ENCODE data around the gene JAK2.
"Not testable (repeated sequence)": the region's sequence is repeated elsewhere in the genome, so short reads cannot be mapped to it uniquely, and the experiment has no call there.

Gene JAK2

DNA sequence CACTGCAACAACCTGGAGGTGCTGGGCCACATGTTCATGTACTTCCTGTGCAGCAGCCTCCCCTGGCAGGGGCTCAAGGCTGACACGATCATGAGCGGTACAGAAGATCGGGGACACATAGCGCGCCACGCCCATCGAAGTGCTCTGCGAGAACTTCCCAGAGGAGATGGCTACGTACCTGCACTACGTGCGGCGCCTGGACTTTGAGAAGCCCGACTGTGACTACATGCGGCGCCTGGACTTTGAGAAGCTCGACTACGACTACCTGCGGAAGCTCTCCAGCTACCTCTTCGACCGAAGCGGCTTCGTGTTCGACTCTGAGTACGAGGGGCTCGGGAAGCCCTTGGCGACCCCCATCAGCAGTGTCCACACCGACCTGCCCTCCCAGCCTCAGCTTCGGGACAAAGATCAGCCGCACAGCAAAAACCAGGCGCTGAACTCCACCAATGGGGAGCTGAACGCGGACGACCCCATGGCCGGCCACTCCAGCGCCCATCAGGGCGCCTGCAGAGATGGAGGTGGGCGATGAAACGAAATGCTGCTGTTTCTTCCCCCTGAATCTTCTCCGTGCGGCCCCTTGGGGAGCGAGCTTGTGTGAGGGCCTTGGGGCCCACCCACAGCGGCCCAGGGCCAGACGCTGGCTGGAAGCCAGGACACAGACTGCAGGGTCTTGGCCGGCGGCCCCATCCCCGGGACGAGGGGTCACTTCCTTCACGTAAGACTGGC, 56.5 kb downstream of the JAK2 start:
- no peak for DNase-seq (ENCODE audit: low read depth in 2 of 2)

DNA sequence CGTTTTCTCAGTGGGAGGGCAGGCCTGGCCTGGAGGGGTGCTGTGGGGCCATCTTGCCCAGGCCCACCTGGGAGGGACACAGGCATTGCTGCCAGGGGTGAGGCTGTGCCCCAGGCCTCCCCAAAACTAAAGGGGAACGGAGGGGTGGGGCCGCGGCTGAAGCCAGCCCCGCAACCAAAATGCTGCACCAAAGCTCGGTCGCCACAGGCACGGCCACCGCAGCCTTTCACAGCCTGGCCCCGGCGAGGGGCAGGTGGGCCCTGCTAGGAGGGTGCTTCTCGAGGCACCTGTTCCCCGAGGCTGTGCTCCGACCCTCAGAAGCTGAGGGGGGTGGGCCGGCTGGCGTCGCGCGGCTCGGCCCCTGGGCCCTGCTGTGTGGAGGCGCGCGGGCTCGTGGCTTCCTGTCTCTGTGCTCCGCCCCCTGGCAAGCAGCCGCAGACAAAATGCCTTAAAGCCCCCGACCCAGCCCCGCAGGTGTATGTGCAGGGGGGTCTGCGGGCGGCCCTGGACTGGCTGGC, 57.6 kb downstream of the JAK2 start:
- DNase-seq (ENCODE audit: low read depth in 2 of 2), result no peak

DNA sequence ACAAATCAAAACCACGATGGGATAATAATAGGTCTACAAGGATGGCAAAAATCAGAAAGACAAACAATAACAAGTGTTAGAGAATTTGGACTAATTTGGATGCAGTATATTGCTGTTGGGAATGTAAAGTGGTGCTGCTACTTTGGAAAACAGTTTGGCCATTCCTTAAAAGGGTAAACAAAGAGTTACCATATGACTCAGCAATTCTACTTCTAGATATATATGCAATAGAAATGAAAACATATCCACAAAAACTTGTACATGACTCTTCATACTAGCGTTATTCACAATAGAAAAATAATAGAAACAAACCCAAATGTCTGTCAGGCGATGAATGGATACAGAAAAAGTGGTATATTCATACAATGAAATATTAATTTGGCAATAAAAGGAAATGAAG, 58.3 kb downstream of the JAK2 start:
- DNase-seq (ENCODE audit: low read depth in 2 of 2), result no peak

DNA sequence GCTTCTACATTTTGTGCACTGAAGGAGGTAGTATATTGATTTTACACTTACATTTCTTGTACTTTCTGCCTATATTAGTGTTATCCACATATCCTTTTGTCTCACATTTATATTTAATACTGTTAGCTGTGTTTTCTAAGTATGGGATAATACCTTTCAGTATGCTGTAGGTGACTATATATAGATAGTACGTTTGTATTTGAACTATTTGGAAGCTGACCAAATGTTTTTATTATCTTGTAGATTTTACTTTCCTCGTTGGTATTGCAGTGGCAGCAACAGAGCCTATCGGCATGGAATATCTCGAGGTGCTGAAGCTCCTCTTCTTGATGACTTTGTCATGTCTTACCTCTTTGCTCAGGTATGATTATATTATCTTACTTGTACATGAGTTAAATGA, 59.1 kb downstream of the JAK2 start:
- no peak for DNase-seq (ENCODE audit: low read depth in 2 of 2)

DNA sequence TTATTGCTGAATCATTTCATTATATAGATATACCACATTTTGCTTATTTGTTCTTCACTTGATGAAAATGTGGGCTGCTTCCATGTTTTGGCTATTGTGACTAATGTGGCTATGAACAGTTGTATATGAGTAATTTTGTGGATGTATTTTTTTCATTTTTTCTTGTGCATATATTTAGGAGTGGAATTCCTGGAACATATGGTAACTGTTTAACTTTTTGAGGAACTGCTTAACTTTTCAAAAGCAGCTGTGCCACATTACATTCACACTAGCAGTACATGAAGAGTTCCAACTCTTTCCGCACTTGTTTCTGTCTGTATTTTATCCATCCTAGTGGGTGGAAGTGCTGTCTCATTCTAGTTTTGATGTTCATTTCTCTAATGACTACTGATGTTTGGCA, 67.8 kb downstream of the JAK2 start:
- no peak for DNase-seq (ENCODE audit: low read depth in 2 of 2)

DNA sequence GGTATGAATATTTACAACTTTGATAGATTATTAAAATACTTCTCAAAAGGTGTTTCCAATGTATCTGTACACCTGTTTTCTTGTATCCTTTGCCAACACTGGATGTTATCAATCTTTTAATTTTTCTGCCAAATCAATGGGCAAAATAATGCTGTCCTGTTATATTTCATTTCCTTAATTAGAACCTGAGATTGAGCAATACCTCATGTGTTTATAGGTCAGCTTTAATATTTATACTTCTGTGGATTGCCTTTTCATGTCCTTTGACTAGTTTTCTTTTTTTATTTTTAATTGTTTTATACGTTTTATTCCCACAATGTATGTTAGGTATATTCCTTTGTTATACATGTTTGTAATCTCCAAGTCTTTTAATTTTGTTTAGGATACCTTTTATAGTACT, 77.6 kb downstream of the JAK2 start:
- DNase-seq (ENCODE audit: low read depth in 2 of 2), result no peak

DNA sequence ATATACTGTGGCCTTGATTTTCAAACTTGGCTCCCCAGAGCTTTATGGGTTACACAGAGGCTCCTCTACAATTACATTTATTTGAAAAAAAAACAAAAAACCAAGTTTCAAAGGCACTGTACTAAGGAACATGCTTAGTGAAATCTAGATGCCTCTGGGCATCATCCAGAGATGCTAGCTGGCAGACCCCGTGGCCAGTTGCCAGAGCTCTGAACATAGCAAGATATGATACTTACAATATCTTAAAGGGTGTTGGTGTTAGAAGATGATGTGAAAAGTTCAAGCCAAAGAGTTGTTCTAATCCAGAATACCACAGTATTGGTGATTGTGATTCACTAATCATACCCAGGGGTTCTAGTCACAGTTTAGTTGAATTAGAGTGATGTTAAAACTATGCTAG, 87.8 kb downstream of the JAK2 start:
- DNase-seq (ENCODE audit: low read depth in 2 of 2), result no peak

DNA sequence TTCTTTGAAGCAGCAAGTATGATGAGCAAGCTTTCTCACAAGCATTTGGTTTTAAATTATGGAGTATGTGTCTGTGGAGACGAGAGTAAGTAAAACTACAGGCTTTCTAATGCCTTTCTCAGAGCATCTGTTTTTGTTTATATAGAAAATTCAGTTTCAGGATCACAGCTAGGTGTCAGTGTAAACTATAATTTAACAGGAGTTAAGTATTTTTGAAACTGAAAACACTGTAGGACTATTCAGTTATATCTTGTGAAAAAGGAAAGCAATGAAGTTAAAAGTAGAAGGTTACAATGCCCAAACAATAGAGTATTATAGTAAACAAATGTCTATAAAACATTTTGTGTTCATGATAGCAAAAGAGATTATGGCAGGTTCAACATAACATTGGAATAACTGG, 88.6 kb downstream of the JAK2 start:
- DNase-seq (ENCODE audit: low read depth in 2 of 2), result no peak

DNA sequence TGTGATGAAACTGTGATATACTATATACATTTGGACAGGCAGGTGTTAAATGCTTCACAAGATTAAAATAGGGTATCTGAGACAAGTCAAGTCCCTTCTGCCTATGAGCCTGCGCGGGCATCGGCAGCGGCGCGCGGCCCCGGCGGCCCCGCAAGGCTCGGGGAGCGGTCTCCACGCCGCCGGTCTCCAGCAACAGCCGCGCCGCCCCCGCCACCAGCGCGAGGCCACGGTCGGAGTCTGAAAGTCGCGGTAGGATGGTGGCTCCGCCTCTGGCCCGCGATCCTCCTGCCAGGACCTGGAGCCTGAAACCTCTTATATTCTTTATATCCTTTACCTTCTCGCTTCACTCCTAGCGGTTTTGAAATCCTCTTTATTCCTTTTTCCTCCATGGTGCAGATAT, 100.9 kb downstream of the JAK2 start:
- no peak for DNase-seq (ENCODE audit: low read depth in 2 of 2)

DNA sequence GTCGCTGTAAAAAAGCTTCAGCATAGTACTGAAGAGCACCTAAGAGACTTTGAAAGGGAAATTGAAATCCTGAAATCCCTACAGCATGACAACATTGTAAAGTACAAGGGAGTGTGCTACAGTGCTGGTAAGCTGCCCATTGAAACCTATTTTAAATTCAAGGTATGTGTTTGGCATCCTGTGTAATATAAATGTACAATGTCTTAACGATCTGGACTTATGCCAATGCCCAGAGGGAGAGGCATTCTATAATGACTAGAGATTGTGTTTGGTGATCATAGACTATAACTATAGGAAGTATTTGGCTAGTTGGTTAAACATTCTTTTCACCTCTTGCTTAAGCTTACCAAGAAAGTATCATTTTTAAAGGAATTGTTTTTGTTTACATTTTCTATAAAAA, 104.7 kb downstream of the JAK2 start:
- no peak for DNase-seq (ENCODE audit: low read depth in 2 of 2)

DNA sequence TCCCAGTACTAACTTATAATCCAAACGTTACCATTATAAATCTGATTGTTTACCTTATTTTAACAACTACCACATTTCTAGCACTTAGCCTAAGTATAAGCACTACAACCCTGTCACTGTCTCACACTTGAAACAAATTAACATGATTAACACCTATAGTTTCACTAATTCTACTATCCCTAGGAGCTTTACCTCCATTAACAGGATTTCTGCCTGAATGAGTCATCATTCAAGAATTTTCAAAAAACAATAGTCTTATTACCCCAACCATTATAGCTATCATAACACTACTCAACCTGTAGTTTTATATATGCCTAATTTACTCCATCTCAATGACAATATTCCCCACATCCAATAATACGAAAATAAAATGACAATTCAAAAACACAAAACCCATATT, 110.7 kb downstream of the JAK2 start:
- DNase-seq (ENCODE audit: low read depth in 2 of 2), result no peak

DNA sequence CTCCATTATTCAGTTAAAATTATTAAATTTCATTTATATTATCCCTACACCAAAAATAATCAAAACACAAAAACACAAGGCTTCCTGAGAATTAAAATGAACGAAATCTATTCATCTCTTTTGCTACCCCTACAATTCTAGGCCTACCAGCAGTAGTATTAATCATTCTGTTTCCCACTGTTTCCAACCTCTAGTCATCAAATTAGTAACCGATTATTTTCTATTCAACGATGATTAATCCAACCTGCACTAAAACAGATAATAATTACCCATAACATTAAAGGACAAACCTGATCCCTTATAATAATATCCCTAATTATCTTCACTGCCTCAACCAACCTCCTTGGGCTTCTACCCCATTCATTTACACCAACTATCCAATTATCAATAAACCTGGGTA, 114.4 kb downstream of the JAK2 start:
- no peak for DNase-seq (ENCODE audit: low read depth in 2 of 2)

DNA sequence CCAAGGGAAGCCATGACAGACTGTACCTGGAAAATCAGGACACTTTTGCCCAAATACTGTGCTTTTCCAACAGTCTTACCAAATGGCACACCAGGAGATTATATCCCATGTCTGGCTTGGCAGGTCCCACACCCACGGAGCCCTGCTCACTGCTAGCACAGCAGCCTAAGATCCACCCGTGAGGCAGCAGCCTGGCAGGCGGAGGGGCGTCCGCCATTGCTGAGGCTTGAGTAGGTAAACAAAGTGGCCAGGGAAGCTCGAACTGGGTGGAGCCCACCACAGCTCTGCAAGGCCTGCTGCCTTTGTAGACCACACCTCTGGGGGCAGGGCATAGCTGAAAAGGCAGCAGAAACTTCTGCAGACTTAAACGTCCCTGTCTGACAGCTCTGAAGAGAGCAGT, 116.1 kb downstream of the JAK2 start:
- not testable (repeated sequence) for DNase-seq (ENCODE audit: low read depth in 2 of 2)

DNA sequence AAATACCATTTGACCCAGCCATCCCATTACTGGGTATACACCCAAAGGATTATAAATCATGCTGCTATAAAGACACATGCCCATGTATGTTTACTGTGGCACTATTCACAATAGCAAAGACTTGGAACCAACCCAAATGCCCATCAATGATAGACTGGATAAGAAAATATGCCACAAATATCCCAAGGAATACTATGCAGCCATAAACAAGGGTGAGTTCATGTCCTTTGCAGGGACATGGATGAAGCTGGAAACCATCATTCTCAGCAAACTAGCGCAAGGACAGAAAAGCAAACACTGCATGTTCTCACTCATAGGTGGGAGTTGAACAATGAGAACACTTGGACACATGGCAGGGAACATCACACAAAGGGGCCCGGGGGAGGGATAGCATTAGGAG, 121.4 kb downstream of the JAK2 start:
- not testable (repeated sequence) for DNase-seq (ENCODE audit: low read depth in 2 of 2)

DNA sequence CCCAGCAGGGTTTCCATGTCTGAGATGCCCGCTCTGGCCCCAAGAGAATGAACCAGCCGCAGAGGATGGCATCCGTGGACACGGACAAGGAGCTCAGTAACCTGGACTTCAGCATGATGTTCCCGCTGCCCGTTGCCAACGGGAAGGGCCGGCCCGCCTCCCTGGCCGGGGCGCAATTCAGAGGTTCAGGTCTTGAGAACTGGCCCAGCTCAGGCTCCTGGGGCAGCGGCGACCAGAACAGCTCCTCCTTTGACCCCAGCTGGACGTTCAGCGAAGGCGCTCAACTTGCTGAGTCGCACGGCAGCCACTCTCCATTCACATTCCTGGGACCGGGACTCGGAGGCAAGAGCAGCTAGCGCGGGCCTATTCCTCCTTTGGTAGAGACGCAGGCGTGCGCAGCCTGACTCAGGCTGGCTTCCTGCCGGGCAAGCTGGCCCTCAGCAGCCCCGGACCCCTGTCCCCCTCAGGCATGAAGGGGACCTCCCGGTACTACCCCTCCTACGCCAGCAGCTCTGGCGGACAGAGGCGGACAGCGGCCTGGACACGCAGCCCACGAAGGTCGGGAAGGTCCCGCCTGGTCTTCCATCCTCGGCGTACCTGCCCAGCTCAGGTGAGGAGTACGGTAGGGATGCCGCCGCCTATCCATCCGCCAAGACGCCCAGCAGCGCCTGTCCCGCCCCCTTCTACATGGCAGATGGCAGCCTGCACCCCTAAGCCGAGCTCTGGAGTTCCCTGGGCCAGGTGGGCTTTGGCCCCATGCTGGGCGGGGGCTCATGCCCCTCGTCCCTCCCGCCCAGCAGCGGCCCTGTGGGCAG, 126.0 kb downstream of the JAK2 start:
- DNase-seq (ENCODE audit: low read depth in 2 of 2), result no peak

DNA sequence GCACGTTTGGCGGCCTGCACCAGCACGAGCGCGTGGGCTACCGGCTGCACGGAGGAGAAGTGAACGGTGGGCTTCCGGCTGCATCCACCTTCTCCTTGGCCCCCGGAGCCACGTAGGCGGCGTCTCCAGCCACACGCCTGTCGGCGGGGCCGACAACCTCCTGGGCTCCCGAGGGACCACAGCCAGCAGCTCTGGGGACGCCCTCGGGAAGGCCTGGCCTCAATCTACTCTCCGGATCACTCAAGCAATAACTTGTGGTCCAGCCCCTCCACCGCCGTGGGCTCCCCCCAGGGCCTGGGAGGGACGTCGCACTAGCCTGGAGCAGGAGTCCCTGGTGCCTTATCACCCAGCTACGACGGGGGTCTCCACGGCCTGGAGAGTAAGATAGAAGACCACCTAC, 126.6 kb downstream of the JAK2 start:
- no peak for DNase-seq (ENCODE audit: low read depth in 2 of 2)

DNA sequence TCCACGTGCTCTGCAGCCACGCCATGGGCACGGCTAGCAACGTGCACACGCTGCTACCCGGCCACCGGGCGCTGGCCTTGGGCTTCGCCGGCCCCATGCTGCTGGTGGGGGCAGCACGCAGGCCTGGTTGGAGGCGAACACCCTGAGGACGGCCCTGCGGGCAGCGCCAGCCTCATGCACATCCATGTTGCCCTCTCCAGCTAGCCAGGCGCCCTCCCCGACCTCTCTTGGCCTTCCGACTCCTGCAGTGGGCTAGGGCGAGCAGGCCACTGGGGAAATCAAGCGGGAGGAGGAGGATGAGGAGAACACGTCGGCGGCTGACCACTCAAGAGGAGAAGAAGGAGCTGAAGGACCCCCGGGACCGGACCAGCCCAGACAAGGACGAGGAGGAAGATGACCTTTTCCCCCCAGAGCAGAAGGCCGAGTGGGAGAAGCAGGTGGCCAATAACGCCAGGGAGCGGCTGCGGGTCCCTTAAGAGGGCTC, 127.1 kb downstream of the JAK2 start:
- DNase-seq (ENCODE audit: low read depth in 2 of 2), result no peak

DNA sequence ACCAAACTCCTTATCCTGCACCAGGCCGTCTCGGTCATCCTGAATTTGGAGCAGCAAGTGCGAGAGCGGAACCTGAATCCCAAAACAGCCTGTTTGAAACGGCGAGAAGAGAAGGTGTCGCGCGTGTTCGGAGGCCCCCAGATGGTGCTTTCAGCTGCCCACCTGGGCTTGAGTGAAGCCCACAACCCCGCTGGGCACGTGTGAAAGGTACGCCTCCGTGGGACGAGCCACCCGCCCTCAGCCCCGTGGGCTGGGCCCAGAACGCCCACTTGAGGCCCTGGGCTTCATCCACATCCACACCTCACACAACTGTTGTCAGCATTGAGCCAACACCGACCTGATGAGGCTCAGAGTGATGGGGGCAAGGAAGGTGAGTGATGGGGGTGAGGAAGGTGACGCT, 127.6 kb downstream of the JAK2 start:
- DNase-seq (ENCODE audit: low read depth in 2 of 2), result no peak

DNA sequence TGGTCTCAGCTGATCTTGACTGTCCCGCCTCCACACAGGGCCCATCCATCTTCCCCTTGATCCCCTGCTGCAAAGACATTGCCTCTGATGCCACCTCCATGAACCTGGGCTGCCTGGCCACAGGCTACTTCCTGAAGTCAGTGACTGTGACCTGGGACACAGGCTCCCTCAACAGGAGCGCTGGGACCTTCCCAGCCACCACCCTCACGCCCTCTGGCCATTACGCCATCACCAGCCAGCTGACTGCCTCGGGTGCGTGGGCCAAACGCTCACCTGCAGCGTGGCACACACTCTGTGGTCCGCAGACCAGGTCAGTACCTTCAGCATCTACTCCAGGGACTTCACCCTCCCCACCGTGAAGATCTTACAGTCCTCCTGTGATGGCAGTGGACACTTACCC, 128.5 kb downstream of the JAK2 start:
- no peak for DNase-seq (ENCODE audit: low read depth in 2 of 2)

DNA sequence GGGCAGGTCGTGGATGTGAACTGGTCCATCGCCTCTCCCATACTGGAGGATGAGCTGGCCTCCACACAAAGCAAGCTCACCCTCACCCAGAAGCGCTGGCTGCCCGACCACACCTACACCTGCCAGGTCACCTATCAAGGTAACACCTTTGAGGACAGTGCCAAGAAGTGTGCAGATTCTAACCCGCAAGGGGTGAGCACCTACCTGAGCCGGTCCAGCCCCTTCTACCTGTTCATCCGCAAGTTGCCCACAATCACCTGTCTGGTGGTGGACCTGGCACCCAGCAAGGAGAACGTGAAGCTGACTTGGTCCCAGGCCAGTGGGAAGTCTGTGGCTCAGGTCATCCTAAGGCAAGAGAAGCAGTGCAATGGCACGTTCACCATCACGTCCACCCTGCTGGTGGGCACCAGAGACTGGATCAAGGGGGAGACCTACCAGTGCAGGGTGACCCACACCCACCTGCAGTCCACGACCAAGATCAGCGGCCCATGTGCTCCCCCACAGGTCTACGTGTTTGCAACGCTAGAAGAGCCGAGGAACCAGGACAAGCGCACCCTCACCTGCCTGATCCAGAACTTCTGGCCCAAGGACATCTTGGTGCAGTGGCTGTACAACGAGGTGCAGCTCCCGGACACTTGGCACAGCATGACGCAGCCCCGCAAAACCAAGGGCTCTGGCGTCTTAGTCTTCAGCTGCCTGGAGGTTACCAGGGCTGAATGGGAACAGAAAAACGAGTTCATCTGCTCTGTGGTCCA, 129.1 kb downstream of the JAK2 start:
- DNase-seq (ENCODE audit: low read depth in 2 of 2), result no peak

DNA sequence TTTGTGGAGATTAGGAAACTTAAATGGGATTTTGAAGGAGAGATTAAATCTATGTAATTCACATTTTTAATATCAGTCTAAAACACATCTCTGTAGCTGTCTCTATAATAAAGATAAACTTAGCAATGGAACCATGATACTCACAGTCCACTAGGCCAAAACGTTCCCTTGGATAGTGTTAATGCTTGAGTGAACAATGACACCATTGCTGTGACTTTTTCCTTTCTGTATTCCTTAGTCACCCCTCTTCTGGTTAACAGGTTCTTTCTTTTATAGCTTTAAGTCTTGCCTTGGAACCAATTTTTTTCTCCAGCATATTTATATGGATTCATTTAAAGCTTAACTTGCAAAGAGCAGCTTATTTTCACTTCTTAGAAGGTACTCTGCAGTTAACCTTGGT, 137.0 kb downstream of the JAK2 start:
- no peak for DNase-seq (ENCODE audit: low read depth in 2 of 2)

DNA sequence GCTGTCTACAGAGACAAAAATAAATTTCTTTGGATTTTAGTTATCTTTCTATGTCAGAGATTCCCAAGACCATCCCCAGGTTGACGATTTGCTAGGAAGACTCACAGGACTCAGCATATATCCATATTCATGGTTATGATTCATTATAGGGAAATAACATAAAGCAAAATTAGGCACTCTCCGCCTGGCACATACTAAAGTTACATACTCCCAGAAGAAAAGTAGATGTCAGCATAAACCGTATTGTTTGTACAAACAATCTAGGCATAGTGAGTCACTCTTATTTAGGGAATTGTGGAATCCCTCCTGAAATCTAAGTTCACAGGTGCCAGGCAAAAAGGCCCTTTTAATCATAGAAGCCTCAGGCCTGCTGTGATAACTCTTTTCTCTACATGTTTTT, 137.4 kb downstream of the JAK2 start:
- DNase-seq (ENCODE audit: low read depth in 2 of 2), result no peak

All from stimulated activated CD8-positive, alpha-beta memory T cell treated with anti-CD3 and anti-CD28 coated beads, Interleukin-7, amount 100 ng/mL, for 1 hour (primary cell).